Lower leg skin (tissue), 4 donors: ENCODE results near the gene GAS7. TPM values are rescaled to one million over a fixed set of nuclear protein-coding genes. Genes with fewer than 3 reads are reported as not detected.

Experiments used
- DNase-seq, 2 donors: peaks; one replicate each; pipeline ENCODE4 v3.0.0-alpha.2; 2019; ENCODE audit warnings: low spot score in 2 of 2
- H3K4me3 ChIP-seq: fragments of 200-600 bp; sonication (generic); 2 replicates; pipeline ENCODE4 v1.5.1; 2017; ENCODE audit warnings: mild to moderate bottlenecking, low read depth; ENCODE audit not compliant: poor library complexity, severe bottlenecking
- POLR2A ChIP-seq, 2 donors: fragments of 450-650 bp; IDR thresholded peaks; one replicate each; pipeline ENCODE4 v1.6.1; 2016 to 2017; ENCODE audit warnings: antibody characterized with exemption in 2 of 2, mild to moderate bottlenecking in 1 of 2, moderate library complexity in 1 of 2
- WGBS, 2 donors: methylation state at CpG; one replicate each; pipeline ENCODE4 v1.1.5; 2018; 5-methylcytosine and 5-hydroxymethylcytosine counted together
- intact Hi-C: fragments of 100-400 bp; cut with DNase I; formaldehyde crosslinking; loops from one replicate; pipeline ENCODE4 v1.15.0; 2023; ENCODE audit warnings: low total_unique reads
- total RNA-seq, 4 donors: library from RNA; depleted of rRNA; stranded (reverse); fragments of >200 nt; gene quantifications; one replicate each; pipeline ENCODE4 v1.1.0, GENCODE V29; 2016
- TF ChIP-seq, protein P1 (sequence below), 3 donors: fragments of 450-650 bp; IDR thresholded peaks; one replicate each; pipeline ENCODE4 v1.5.1; 2016; ENCODE audit warnings: antibody characterized with exemption in 3 of 3, mild to moderate bottlenecking in 3 of 3, moderate library complexity in 2 of 3

Gene GAS7
- total RNA-seq, 4 donors from 2014 or later: 97.8 to 148 (median 117) TPM

DNA sequence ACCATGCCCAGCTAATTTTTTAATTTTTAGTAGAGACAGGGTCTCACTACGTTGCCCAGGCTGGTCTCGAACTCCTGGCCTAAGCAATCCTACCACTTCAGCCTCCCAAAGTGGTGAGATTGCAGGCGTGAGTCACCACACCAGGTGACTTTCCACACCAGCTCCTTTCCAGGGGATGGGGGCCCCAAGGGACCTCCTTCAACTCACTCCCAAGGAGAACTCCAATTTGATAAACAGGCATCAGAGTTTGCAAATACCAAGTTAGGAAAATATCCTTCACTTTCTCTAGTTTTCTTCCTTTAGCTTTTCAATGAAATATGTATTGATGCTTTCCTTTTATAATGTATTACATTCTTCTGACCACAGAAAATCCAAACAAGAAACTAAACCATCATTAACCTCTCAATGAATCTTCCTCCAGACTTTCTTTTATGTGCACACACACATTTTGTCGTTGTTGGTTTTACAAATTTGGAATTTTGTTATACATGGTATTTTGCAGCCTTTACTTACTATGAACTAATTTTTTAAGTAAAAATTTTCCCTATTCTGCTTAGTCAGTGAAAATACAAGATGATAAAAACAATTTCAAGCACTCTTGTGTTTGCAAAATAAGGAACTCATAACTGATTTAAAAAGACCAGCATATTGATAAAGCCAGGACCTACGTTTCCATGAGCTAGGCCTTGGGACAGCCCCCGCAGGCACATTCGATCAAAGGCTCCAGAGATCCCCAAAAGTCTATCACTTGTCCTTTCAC lies 32.0 kb downstream of the GAS7 start:
- DNase-seq: no peak
- H3K4me3 ChIP-seq: no peak overlapping the region
- TF ChIP-seq, protein P1, sequence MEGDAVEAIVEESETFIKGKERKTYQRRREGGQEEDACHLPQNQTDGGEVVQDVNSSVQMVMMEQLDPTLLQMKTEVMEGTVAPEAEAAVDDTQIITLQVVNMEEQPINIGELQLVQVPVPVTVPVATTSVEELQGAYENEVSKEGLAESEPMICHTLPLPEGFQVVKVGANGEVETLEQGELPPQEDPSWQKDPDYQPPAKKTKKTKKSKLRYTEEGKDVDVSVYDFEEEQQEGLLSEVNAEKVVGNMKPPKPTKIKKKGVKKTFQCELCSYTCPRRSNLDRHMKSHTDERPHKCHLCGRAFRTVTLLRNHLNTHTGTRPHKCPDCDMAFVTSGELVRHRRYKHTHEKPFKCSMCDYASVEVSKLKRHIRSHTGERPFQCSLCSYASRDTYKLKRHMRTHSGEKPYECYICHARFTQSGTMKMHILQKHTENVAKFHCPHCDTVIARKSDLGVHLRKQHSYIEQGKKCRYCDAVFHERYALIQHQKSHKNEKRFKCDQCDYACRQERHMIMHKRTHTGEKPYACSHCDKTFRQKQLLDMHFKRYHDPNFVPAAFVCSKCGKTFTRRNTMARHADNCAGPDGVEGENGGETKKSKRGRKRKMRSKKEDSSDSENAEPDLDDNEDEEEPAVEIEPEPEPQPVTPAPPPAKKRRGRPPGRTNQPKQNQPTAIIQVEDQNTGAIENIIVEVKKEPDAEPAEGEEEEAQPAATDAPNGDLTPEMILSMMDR (IDR thresholded peaks at IDR 0.05): no peak
- 85 to 93% methylated on average over 7 of the region's 7 CpGs for WGBS, 2 donors
- intact Hi-C loops: no loop called here

GRCh38 chr17:10162096-10162495 lies 36.3 kb downstream of the GAS7 start:
- intact Hi-C loops: no loop called here
- no peak overlapping the region for H3K4me3 ChIP-seq
- 74% methylated on average over 5 of the region's 5 CpGs for WGBS, 2 donors
- no peak for DNase-seq
- TF ChIP-seq POLR2A (IDR thresholded peaks at IDR 0.05): no peak

GRCh38 chr17:10161386-10161785 lies 37.0 kb downstream of the GAS7 start:
- DNase-seq: no peak
- 72 to 80% methylated on average over 5 of the region's 5 CpGs for WGBS, 2 donors
- TF ChIP-seq, protein P1 (IDR thresholded peaks at IDR 0.05): no peak
- TF ChIP-seq POLR2A (IDR thresholded peaks at IDR 0.05): no peak
- intact Hi-C loops: no loop called here
- H3K4me3 ChIP-seq: no peak overlapping the region

DNA sequence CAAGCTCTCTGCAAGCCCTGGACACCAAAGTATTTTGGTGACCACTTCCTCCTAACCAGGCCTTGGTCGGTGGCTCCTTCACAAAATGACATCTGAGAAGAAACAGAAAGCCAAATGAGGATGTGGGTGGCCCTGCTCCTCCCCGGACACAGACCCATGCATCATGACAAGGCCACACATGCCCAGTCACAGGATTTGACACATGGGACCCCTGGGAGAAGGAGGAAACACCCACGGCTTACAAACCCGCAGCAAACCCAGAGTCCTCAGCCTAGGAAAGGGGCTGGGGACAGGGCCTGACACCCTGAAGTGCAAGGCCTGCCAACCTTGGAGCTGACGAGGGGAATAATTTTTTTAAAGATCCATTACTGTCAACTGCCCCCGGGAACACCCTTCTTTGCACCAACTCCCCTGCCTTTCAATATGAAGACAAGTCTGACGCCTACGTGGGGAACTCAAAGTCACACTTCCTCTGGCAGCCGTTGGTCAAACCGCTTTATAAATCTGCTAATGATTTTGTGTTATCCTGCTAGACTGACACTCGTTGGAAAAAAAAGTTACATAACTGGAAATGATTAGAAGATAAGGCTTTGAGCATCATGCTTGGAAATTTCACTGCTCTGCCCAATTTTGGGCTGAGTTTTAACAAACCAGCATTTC lies 41.3 kb downstream of the GAS7 start:
- 29 to 44% methylated on average over 11 of the region's 11 CpGs for WGBS, 2 donors
- DNase-seq: peak; percentile 73 to 93
- no peak for TF ChIP-seq POLR2A (IDR thresholded peaks at IDR 0.05)
- TF ChIP-seq, protein P1 (IDR thresholded peaks at IDR 0.05): no peak
- intact Hi-C loops: no loop called here
- no peak overlapping the region for H3K4me3 ChIP-seq

- TF ChIP-seq POLR2A (IDR thresholded peaks at IDR 0.05): no peak
- TF ChIP-seq, protein P1 (IDR thresholded peaks at IDR 0.05): no peak
- intact Hi-C loops: no loop called here
- H3K4me3 ChIP-seq: no peak overlapping the region
- whole genome bisulfite sequencing, 2 donors: 76 to 83% methylated on average over 4 of the region's 4 CpGs
- DNase-seq: no peak
These were observed 41.8 kb downstream of the GAS7 start for GRCh38 chr17:10156599-10156947.

- TF ChIP-seq POLR2A (IDR thresholded peaks at IDR 0.05): no peak
- TF ChIP-seq, protein P1 (IDR thresholded peaks at IDR 0.05): no peak
- no peak for DNase-seq
- WGBS, 2 donors: 76 to 79% methylated on average over 4 of the region's 4 CpGs
- intact Hi-C loops: no loop called here
- H3K4me3 ChIP-seq: no peak overlapping the region
These were observed 42.4 kb downstream of the GAS7 start for GRCh38 chr17:10156077-10156435.
